Stimulated activated naive CD8-positive, alpha-beta T cell treated with anti-CD3 and anti-CD28 coated beads, Interleukin-15, Interleukin-2, amounts not matched to agents 100 U/mL and 50 U/mL, for 24 hours (primary cell): ENCODE results near the gene HIBADH.
"Not testable (repeated sequence)": the region's sequence is repeated elsewhere in the genome, so short reads cannot be mapped to it uniquely, and the experiment has no call there.

ENCODE experiments used
- ATAC-seq: fragments of 150-1000 bp; cut with Tn5 transposase; one replicate; pipeline ENCODE4 v1.10.0; 2021
- DNase-seq: peaks from one replicate; pipeline ENCODE4 v3.0.0; 2021

HIBADH gene

DNA sequence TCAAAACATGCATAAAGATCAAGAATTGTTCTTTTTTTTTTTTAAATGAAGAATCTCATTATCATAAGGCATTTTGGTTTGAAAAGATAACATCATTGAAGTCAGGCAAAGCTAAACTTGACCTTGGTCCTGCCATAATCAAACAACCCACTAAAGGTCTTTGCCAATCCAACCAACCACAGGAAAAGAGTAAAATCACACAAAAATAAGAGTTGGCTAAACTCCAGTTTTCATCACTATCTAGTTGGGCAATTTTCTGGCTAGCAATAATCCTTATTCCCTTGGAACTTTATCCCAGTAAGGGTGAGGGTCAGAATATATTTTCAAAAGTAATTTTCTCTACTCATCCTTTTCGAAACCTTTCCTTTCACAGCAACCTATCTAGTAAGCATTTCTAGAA, 62.4 kb downstream of the HIBADH start:
- ATAC-seq (no peak), DNase-seq (no peak)

GRCh38 chr7:27595009-27595408, 67.7 kb downstream of the HIBADH start:
- no peak for DNase-seq
- no peak for ATAC-seq

DNA sequence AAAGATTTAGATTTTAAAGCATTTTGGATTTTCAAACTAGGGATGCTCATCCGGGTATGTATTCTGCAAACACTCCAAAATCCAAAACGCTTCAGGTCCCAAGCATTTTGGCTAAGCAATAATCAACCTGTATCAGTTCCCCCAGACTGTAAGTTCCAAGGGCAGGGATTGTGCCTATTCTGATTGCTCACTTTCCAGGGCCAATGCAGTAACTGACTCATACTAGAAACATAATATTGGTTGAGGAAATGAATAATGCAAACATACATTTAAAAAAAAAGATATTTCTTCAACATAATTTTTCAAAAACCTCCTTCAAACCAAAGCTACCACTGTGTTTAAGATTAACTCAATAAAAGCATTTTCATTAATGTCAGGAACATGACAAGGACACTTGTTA, 69.5 kb downstream of the HIBADH start:
- no peak for DNase-seq
- ATAC-seq: no peak

DNA sequence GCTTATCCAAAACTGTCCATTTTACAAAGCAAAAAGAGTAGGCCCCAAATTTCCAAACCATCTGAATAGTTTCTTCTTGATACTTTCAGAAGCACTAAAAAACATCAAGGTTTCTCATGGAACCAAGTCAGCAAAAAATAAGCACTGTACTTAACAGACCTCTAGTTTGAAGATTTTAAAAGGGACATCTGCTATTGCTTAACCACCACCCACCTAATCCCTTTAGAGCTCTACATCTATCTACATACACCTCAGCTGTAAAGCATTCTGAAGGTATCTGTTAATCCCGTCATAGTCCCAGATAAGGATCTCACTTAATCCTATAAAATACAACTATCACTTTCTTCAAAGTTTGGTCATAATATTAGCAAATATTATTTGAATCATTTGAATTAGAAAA, 72.3 kb downstream of the HIBADH start:
- ATAC-seq: no peak
- DNase-seq: no peak

DNA sequence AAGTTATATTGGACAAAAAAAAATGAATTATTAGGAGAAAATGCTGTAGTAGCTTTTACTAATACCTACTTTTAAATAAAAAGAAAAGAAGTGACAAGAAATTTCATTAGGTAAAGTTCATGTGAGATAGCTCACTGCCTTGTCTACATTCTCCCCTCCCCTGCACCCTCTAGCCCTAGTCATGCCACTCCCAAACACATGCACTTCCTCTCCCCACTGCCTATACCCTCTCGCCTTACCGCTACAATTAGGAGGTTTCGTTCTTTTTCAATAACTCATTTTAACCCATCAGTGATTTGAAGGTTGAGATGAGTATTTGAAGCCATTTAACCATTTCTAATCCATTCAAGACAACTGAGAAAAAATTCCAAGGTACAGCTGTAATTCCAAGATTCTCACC, 75.3 kb downstream of the HIBADH start:
- no peak for DNase-seq
- no peak for ATAC-seq

DNA sequence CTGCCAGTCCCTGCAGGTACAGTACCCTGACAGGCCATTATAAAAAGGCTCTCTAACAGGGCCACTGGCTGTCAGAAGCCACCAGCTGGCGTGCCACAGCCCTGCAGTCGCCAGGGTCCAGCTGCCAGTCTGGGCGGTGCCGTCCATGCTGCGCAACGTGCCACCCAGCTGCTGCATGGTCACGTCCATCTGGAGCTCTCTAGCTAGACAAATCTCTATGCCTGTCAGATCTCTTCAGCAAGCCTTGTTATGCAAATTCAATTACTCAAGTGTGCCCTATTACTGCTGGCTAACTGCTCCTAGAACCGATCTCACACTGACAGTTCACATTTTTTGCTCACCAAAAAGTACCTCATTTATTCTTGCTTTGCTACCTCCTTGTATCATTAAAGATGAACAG, 75.9 kb downstream of the HIBADH start:
- ATAC-seq (no peak), DNase-seq (no peak)

- no peak for DNase-seq
- no peak for ATAC-seq
Observed at GRCh38 chr7:27585781-27586447, 76.8 kb downstream of the HIBADH start.

- ATAC-seq (no peak), DNase-seq (no peak)
Observed at GRCh38 chr7:27581906-27582305, 80.8 kb downstream of the HIBADH start.

DNA sequence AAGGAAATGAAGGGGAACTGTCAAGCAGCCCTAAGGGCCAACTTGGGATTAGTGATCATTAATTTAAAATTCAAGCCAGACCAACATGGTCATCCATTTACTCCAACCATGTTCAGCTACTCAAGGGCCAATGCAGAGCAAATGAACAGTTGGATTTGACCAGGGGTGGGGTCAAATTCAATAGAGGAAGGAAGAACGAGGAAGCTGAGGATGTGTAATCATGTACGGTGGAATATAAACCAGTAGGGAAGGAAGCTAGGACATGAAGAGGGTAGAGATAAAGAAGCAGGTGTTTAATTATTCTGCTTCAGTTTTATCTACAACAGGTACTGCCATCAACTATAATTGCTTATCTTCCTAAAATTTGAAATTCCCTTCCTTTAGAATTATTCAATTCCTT, 81.6 kb downstream of the HIBADH start:
- no peak for ATAC-seq

DNA sequence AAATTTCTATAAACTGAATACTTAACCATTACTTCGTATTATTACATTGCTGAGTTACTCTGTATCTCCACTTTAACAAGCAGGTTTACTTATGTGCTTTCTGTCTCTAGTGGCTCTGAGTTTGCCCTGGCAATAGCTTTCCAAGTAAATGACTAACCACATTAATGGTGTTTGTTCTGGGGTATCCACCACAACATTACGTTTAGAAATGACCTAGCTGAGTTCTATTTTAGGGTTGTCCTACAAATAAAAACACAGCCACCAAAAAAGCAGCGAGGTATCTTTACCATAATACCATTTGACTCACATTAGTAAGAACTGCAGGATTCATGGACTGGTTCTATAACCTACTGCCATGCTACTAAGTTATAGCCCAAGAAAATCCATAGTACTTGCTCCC, 83.1 kb downstream of the HIBADH start:
- ATAC-seq: no peak

More for the DNA sequence above, 81.6 kb downstream of the HIBADH start:
- no peak for DNase-seq

GRCh38 chr7:27578169-27578568, 84.5 kb downstream of the HIBADH start:
- DNase-seq, ATAC-seq: not testable (repeated sequence)

More for the DNA sequence above, 83.1 kb downstream of the HIBADH start:
- DNase-seq: no peak

DNA sequence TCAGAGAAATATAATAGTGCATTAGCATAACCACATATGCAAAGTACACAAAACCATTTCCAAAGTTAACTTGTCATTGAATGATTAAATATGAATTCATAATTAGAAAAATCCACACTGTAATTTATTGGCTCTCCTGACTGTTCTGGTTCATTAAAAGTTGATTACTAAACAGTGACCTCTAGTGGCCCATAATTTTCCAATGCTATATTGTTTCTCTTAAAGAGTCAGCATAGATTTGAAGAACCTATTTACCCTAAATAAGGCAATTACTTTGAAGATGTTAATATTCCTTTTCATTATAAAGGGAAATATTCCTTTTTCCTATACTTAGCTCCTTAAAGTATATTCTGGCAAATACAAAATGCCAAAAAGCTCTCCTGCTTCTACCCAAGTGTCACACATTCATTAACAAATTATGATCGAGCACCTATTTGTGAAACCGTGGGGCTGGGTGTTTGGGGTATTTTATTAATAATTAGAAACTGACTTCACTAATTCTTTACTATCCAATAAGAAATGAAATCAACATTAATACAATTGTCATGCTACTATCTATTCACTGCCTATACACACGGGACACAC, 86.2 kb downstream of the HIBADH start:
- DNase-seq: no peak
- ATAC-seq: no peak

GRCh38 chr7:27575613-27576012, 87.1 kb downstream of the HIBADH start:
- DNase-seq: no peak
- no peak for ATAC-seq

GRCh38 chr7:27569106-27569505, 93.6 kb downstream of the HIBADH start:
- no peak for ATAC-seq
- no peak for DNase-seq

DNA sequence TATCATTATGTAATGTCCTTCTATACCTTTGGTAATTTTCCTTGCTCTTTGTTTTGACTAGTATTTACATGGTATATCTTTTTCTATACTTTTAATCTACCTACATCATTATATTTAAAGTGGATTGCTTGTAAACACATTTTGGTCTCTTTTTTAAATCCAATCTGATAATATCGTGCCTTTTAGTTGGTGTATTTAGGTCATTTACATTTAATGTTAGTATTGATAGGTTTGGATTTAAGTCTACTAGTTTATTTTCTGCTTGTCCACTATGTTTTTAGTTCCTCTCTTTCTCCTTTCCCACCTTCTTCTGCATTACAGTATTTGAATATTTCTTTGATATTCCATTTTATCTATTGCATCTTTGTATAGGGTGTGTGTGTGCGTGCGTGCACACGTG, 95.4 kb downstream of the HIBADH start:
- ATAC-seq (no peak), DNase-seq (no peak)

DNA sequence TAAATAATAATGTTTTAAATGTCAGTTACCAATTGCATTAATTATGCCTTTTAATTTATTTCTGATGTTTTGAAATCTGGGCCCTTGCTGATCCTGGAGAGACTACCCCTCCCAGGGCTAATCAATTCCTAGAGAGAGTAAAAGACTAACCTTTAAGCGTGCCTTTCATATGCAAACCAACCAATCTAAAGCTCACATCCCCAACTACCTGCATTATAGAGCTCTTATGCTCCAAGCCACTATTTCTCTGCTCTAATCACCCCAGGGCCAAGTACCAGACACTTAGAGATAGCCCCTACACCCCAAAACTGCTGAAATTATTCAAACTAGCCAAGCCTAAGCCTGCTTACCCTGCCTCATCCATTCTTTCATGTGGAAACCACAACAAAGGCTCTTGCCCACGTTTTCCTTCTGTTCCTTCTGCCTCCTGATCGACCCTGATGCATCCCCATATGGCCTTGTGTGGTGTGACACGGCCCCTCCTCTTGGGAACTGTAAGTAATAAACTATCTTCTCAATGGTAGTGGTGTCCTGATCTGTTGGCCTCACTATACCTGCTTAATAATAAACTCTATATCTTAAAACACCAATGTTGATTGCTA, 97.7 kb downstream of the HIBADH start:
- no peak for ATAC-seq

GRCh38 chr7:27560706-27561235, 101.9 kb downstream of the HIBADH start:
- no peak for DNase-seq
- no peak for ATAC-seq

More for the DNA sequence above, 97.7 kb downstream of the HIBADH start:
- DNase-seq: no peak

DNA sequence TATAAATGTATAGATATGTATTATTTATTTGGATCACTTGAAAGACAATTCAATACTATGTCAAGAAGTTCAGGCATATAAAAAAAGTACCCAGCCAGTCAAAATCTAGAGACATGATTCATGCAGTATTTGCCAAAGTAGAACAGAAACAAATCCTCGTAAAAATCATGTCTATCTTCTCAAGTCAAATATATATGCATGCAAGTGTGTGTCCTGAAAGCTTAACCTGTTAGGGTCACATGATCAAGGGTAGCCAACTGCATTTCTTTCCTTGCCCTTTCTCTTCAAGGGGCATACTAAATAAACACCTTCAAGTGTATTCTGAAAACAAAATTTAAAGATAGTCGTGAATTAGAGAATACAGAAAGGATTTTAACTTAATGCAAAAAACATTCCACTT, 107.0 kb downstream of the HIBADH start:
- ATAC-seq: no peak
- DNase-seq: no peak

- no peak for ATAC-seq
- no peak for DNase-seq
Observed at GRCh38 chr7:27554826-27555225, 107.9 kb downstream of the HIBADH start.

DNA sequence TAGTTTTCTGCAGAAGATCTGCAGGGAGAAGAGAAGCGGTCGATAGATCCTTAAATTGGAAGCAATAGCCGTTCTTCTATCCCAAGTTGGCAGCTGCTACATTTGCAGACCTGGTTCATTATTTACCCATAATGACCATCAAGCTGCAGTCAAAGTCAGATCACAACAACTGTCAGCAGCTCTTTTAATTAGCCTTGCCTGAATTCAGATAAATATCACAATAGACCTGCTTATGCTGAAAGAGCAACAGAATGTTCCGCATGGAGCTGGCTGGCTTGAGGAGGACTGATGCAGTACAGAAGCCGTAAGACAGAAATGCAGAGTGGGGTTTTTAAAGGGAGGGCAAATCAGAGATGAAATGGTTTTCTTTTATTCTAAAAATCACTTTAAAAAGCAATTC, 109.4 kb downstream of the HIBADH start:
- no peak for DNase-seq
- no peak for ATAC-seq

DNA sequence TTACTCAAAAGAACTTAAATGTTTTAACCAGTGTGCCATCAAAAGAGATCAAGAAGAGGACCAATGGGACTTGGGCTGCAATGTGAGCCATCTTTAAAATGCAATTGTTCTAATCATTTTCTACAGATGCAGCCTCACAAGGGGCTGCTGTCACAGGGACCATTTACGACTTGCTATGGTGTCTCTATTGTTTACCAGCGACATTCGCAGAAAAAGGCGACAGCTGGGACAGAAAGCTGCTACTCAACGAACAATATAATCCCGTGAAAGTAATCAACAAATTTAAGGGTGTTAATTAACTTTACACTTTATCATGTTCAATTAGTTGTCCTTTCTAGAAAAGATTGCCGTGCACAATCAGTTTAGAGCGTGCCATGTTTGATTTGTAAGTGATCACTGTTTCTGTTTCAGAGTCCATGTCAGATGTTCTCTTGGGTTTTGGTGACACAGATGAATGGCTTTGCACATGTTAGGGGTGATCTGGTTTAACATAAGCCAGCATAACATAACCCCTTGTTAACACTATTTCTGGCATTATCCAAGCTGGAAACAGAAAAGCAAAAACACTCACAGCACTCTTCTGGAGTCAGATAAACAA, 110.8 kb downstream of the HIBADH start:
- no peak for DNase-seq
- no peak for ATAC-seq

DNA sequence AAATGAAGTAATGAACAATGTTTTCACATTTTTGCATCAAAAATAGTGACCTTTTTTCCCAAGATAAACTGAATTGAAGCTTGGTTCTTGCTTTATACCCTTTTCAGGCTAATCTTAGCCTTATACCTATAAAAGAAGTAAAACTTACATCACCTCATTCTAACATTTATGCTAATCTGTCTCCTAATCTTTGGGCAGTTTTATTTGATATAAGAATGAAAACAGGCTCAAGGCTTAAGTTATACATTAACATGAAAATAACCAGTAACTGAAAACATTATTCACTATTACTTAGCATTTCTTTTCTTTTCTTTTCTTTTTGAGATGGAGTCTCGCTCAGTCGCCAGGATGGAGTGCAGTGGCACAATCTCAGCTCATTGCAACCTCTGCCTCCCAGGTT, 113.1 kb downstream of the HIBADH start:
- DNase-seq (no peak), ATAC-seq (no peak)

GRCh38 chr7:27548304-27548703, 114.4 kb downstream of the HIBADH start:
- DNase-seq (no peak), ATAC-seq (no peak)
